GM12891 (cell line): ENCODE data around the gene TENT5C.

Experiments
- POLR2A ChIP-seq: IDR thresholded peaks from 2 replicates; pipeline ENCODE4 v1.6.1; 2011; ENCODE audit warnings: low read depth, low read length, control low read depth
- POLR2AphosphoS5 ChIP-seq: IDR thresholded peaks from 2 replicates; pipeline ENCODE4 v1.6.1; 2011; ENCODE audit warnings: low read depth, low read length, control low read depth
- POU2F2 ChIP-seq: IDR thresholded peaks from 2 replicates; pipeline ENCODE4 v1.6.1; 2011; ENCODE audit warnings: low read depth, mild to moderate bottlenecking, control low read depth, low read length, moderate library complexity

GRCh38 chr1:117611894-117612483 is 6.1 kb downstream of the TENT5C start:
- TF ChIP-seq POLR2AphosphoS5 (no peak), POLR2A (no peak), POU2F2 (no peak)
